GM21619 (cell line): ENCODE measurements around the gene LRRC71.
"Not testable (repeated sequence)": the region's sequence is repeated elsewhere in the genome, so short reads cannot be mapped to it uniquely, and the experiment has no call there.

Source experiments
- ATAC-seq: cut with Tn5 transposase; IDR thresholded peaks from one replicate; pipeline ENCODE4 v1.9.1; 2021; ENCODE audit not compliant: unreplicated experiment

LRRC71 gene

GRCh38 chr1:156926695-156927094, 6.3 kb downstream of the LRRC71 start:
- not testable (repeated sequence) for ATAC-seq

GRCh38 chr1:156927215-156928042, 7.0 kb downstream of the LRRC71 start:
- ATAC-seq: no peak

- no peak for ATAC-seq
These were observed 7.7 kb downstream of the LRRC71 start for GRCh38 chr1:156928043-156928602.

GRCh38 chr1:156929596-156930238, 9.3 kb downstream of the LRRC71 start:
- ATAC-seq: no peak

- no peak for ATAC-seq
These were observed 10.1 kb downstream of the LRRC71 start for GRCh38 chr1:156930483-156930882.

- ATAC-seq: no peak
These were observed 10.9 kb downstream of the LRRC71 start for GRCh38 chr1:156931211-156931952.

- no peak for ATAC-seq
These were observed 11.7 kb downstream of the LRRC71 start for GRCh38 chr1:156931974-156932710.

- ATAC-seq: no peak
These were observed 12.7 kb downstream of the LRRC71 start for GRCh38 chr1:156933136-156933535.

- no peak for ATAC-seq
These were observed 15.2 kb downstream of the LRRC71 start for GRCh38 chr1:156935505-156936128.

- no peak for ATAC-seq
These were observed 15.8 kb downstream of the LRRC71 start for GRCh38 chr1:156936191-156936590.

GRCh38 chr1:156936721-156937220, 16.3 kb downstream of the LRRC71 start:
- no peak for ATAC-seq

GRCh38 chr1:156937883-156938282, 17.5 kb downstream of the LRRC71 start:
- no peak for ATAC-seq

- no peak for ATAC-seq
These were observed 18.4 kb downstream of the LRRC71 start for GRCh38 chr1:156938813-156939212.

GRCh38 chr1:156939786-156940334, 19.4 kb downstream of the LRRC71 start:
- ATAC-seq: no peak

- no peak for ATAC-seq
These were observed 21.2 kb downstream of the LRRC71 start for GRCh38 chr1:156941675-156942074.

GRCh38 chr1:156942176-156942575, 21.7 kb downstream of the LRRC71 start:
- no peak for ATAC-seq

GRCh38 chr1:156942576-156942975, 22.1 kb downstream of the LRRC71 start:
- ATAC-seq: no peak

GRCh38 chr1:156943756-156944155, 23.3 kb downstream of the LRRC71 start:
- no peak for ATAC-seq

- no peak for ATAC-seq
These were observed 23.8 kb downstream of the LRRC71 start for GRCh38 chr1:156944268-156944667.

GRCh38 chr1:156944848-156945247, 24.4 kb downstream of the LRRC71 start:
- ATAC-seq: no peak
